Measurements from ENCODE around the gene ZMYND11.

GRCh38 chr10:152915-153314 is 17.7 kb downstream of the ZMYND11 start:
- TF ChIP-seq CTCF (IDR thresholded peaks at IDR 0.05) (no peak), EZH2 (IDR thresholded peaks at IDR 0.05; ENCODE audit: borderline replicate concordance, insufficient read depth, low read depth, low read length, poor library complexity, severe bottlenecking) (no peak)
